ENCODE data around the gene SLC24A1. TPM values are rescaled to one million over a fixed set of nuclear protein-coding genes. Genes with fewer than 3 reads are reported as not detected.

SLC24A1 gene
- total RNA-seq (ENCODE audit: unreplicated experiment): 20.7 TPM
- long read RNA-seq, partial matches to known transcripts: 1 of 2 reads
- long read RNA-seq, other reads (novel, unspliced or antisense): 1 of 2 reads

GRCh38 chr15:65621638-65622037 lies at the start of gene SLC24A1:
Gene SLC24A1 (plus strand): TSS chr15:65621938. CDS start chr15:65624081, 2,143 bp downstream.
- no peak for TF ChIP-seq CTCF (IDR thresholded peaks at IDR 0.05; ENCODE audit: unreplicated experiment)
- no peak within 1 kb of the TSS for H3K27ac Mint-ChIP-seq (ENCODE audit: unreplicated experiment)
- peaks cover 26% of the 10 kb centered on the region for H3K36me3 Mint-ChIP-seq (ENCODE audit: low read depth, unreplicated experiment)
- no peak for DNase-seq (ENCODE audit: low spot score)
- peaks cover 20% of the 10 kb centered on the region for H3K4me1 Mint-ChIP-seq (ENCODE audit: unreplicated experiment)
- no peak within 1 kb of the TSS for H3K4me3 Mint-ChIP-seq (ENCODE audit: unreplicated experiment)
- H3K27me3 Mint-ChIP-seq (ENCODE audit: unreplicated experiment): peaks cover 1% of the 10 kb centered on the region
- H3K9me3 Mint-ChIP-seq (ENCODE audit: unreplicated experiment): no peaks in the 10 kb centered on the region

GRCh38 chr15:65571971-65572370 lies 49.8 kb upstream of the SLC24A1 start:
- H3K27ac Mint-ChIP-seq (ENCODE audit: unreplicated experiment): no peak overlapping the region
- H3K36me3 Mint-ChIP-seq (ENCODE audit: low read depth, unreplicated experiment): peaks cover 25% of the 10 kb centered on the region
- TF ChIP-seq CTCF (IDR thresholded peaks at IDR 0.05; ENCODE audit: unreplicated experiment): no peak

DNA sequence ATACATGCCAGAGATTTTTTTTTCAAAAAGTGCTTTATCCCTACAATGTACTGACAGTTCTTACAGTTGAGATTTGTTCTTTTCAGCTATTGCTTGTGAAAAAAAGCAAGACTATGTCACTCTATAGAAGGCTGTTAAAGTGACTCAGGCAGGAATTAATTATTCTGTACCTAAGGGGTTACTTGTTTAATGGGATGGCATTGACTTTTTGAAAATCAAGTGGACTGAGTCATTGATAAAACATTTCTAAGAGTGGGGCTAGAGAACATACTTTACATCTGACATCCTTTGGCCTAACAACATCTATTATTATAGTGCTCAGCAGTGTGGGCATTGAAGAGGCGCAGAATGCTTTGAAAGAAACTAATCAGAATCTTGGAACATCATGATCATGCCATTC lies 45.1 kb upstream of the SLC24A1 start:
- Mint-ChIP-seq H3K27me3 (ENCODE audit: unreplicated experiment) (peaks cover 7% of the 10 kb centered on the region), H3K9me3 (ENCODE audit: unreplicated experiment) (no peaks in the 10 kb centered on the region), H3K4me3 (ENCODE audit: unreplicated experiment) (no peak overlapping the region), H3K36me3 (ENCODE audit: low read depth, unreplicated experiment) (peaks cover 38% of the 10 kb centered on the region), H3K4me1 (ENCODE audit: unreplicated experiment) (peaks cover 45% of the 10 kb centered on the region), H3K27ac (ENCODE audit: unreplicated experiment) (peak overlapping the region; percentile 30)
- TF ChIP-seq CTCF (IDR thresholded peaks at IDR 0.05; ENCODE audit: unreplicated experiment): no peak
- no peak for DNase-seq (ENCODE audit: low spot score)

More at GRCh38 chr15:65571971-65572370, 49.8 kb upstream of the SLC24A1 start:
- Mint-ChIP-seq H3K27me3 (ENCODE audit: unreplicated experiment) (peaks cover 5% of the 10 kb centered on the region), H3K9me3 (ENCODE audit: unreplicated experiment) (no peaks in the 10 kb centered on the region), H3K4me1 (ENCODE audit: unreplicated experiment) (peaks cover 10% of the 10 kb centered on the region), H3K4me3 (ENCODE audit: unreplicated experiment) (no peak overlapping the region)
- DNase-seq (ENCODE audit: low spot score): no peak

- Mint-ChIP-seq H3K27me3 (ENCODE audit: unreplicated experiment) (peaks cover 7% of the 10 kb centered on the region), H3K4me1 (ENCODE audit: unreplicated experiment) (peaks cover 52% of the 10 kb centered on the region), H3K27ac (ENCODE audit: unreplicated experiment) (peak overlapping the region; percentile 83), H3K4me3 (ENCODE audit: unreplicated experiment) (no peak overlapping the region), H3K9me3 (ENCODE audit: unreplicated experiment) (no peaks in the 10 kb centered on the region), H3K36me3 (ENCODE audit: low read depth, unreplicated experiment) (peaks cover 42% of the 10 kb centered on the region)
- no peak for TF ChIP-seq CTCF (IDR thresholded peaks at IDR 0.05; ENCODE audit: unreplicated experiment)
- no peak for DNase-seq (ENCODE audit: low spot score)
Measured at GRCh38 chr15:65577129-65577996, 44.4 kb upstream of the SLC24A1 start.
